A549 treated with AZD2906 at 1 μM for 4 hours (cell line): ENCODE measurements around the gene CSTB. TPM values are rescaled to one million over a fixed set of nuclear protein-coding genes. Genes with fewer than 3 reads are reported as not detected.

Experiments used
- total RNA-seq: library from RNA; stranded (reverse); fragments of 200-300 nt; extraction: Qiagen RNA extraction; gene quantifications from 5 replicates; pipeline ENCODE4 v1.2.3, GENCODE V29; 2022

Gene CSTB, protein sequence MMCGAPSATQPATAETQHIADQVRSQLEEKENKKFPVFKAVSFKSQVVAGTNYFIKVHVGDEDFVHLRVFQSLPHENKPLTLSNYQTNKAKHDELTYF
- total RNA-seq, result 76.0 to 95.5 TPM (median 90.3 TPM) in 5 replicates

GRCh38 chr21:43775795-43776430 lies at the start of gene CSTB:
Gene CSTB (minus strand): TSS chr21:43776308. CDS start chr21:43776269, 39 bp downstream.

DNA sequence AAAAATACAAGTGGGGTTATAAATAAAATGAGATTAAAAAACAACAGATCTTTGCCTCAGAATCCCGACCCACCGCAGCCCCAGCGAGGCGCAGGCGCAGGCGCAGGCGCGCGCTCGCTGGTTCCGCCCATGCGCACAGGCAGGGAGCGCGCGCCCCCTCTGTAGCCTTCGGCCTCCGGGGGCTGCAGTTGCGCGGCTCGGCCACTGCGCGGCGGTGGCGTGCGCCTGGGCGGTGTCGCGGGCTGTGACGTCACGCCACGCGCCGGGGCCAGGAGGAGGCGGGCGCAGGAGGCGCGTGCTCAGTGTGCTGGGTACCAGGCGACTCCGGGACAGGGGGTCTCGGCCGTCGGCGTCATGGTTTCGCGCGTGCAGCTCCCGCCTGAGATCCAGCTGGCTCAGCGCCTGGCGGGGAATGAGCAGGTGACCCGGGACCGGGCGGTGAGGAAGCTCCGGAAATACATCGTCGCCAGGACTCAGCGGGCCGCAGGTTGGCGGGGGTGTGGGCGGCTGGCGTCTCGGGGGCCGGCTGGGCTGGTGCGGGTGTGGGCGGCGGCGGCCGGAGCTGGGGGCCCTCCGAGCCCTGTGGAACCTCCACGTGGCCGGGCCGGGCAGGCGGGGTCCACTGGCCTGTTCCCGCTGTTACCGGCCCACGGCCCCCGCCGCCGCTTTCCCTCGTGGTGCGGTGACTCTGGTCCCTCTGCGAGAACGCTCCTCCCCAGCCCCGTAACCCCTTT lies 13.3 kb upstream of the CSTB start, which contains the start of gene RRP1:
TSS of gene RRP1 (plus strand) at position 302 of the 734 bp plus-strand sequence. CDS start at position 355, 53 bp downstream.

Other genes starting within 250 kb of the CSTB start
- gene HSF2BP, start 116.8 kb downstream of the CSTB start, total RNA-seq, result 1.6 to 2.4 TPM (median 2.1 TPM) in 5 replicates
- 34.2 to 41.8 TPM (median 35.9 TPM) in 5 replicates for gene RRP1B, start 116.7 kb downstream of the CSTB start, total RNA-seq
- 214 to 358 TPM (median 327 TPM) in 5 replicates for gene PDXK, start 57.2 kb downstream of the CSTB start, total RNA-seq
- gene RRP1, start 13.3 kb upstream of the CSTB start, total RNA-seq, result 30.6 to 37.3 TPM (median 32.8 TPM) in 5 replicates
- gene AGPAT3, start 88.9 kb upstream of the CSTB start, total RNA-seq, result 21.4 to 26.3 TPM (median 23.8 TPM) in 5 replicates
- 16.0 to 19.9 TPM (median 18.9 TPM) in 5 replicates for gene TRAPPC10, start 236.0 kb upstream of the CSTB start, total RNA-seq